Keratinocyte (primary cell): Measurements from ENCODE around the gene PIM2.

Experiments used
- CTCF ChIP-seq, 3 experiments: IDR thresholded peaks in 1 of 3; conservative IDR thresholded peaks in 1 of 3; optimal IDR thresholded peaks in 1 of 3; 2 replicates in 2 of 3; 3 replicates in 1 of 3; pipeline versions ENCODE3 to v1.5.1; 2011; ENCODE audit warnings: low read length in 3 of 3, mild to moderate bottlenecking in 3 of 3, moderate library complexity in 2 of 3, control low read depth in 1 of 3, inconsistent platforms in 1 of 3; ENCODE audit not compliant: insufficient read depth in 2 of 3; ENCODE audit errors: extremely low read depth in 1 of 3
- EZH2 ChIP-seq: IDR thresholded peaks from one replicate; pipeline ENCODE4 v1.6.1; 2012; ENCODE audit warnings: inconsistent platforms, mild to moderate bottlenecking, low read length, moderate library complexity

GRCh38 chrX:48910926-48911411 is 7.9 kb downstream of the PIM2 start:
- no peak for TF ChIP-seq CTCF (optimal IDR thresholded peaks at IDR 0.05 in 1 of 3, IDR thresholded peaks at IDR 0.05 in 1 of 3, conservative IDR thresholded peaks at IDR 0.05 in 1 of 3; ENCODE audit: extremely low read depth in 1 of 3, insufficient read depth in 2 of 3, low read length in 3 of 3)
- no peak for TF ChIP-seq EZH2
